PC-9 (cell line): ENCODE results near the gene TMEM221. TPM values are rescaled to one million over a fixed set of nuclear protein-coding genes. Genes with fewer than 3 reads are reported as not detected.

Experiments
- BruUV-seq: library from RNA; stranded (reverse); fragments of 400-500 nt; replicated peaks from 2 replicates; lab custom pipeline; 2021; lab: Mats Ljungman, UMichigan
- CTCF ChIA-PET: fragments of 300-600 bp; sonication (Branson Sonifier 250); formaldehyde crosslinking; loops from one replicate; lab custom pipeline; 2022; ENCODE audit warnings: antibody characterized with exemption; lab: Charles Lee
- POLR2A ChIA-PET: fragments of 300-600 bp; sonication (Branson Sonifier 250); formaldehyde crosslinking; loops from one replicate; lab custom pipeline; 2022; ENCODE audit warnings: antibody characterized with exemption; ENCODE audit not compliant: unreplicated experiment; lab: Charles Lee
- DNase-seq, 2 experiments: peaks; one replicate each; pipeline versions ENCODE4 v3.0.0 to v3.0.0-alpha.2; 2015 to 2022; ENCODE audit warnings: mixed read lengths in 1 of 2
- H2AFZ ChIP-seq: fragments of 200-600 bp; sonication (generic); 2 replicates; pipeline ENCODE4 v1.8.1; 2017; ENCODE audit warnings: antibody characterized with exemption
- H3F3A ChIP-seq: fragments of 200-600 bp; sonication (generic); 2 replicates; pipeline ENCODE4 v1.8.1; 2017; ENCODE audit warnings: antibody characterized with exemption, mild to moderate bottlenecking, low read depth; ENCODE audit not compliant: insufficient read depth
- H3K27ac ChIP-seq: fragments of 200-600 bp; sonication (generic); 2 replicates; pipeline ENCODE4 v1.6.1; 2016; ENCODE audit warnings: mixed run types
- H3K27me3 ChIP-seq: fragments of 200-600 bp; sonication (generic); 2 replicates; pipeline ENCODE4 v1.6.1; 2016; ENCODE audit warnings: low read depth, mixed run types; ENCODE audit not compliant: insufficient read depth
- H3K36me3 ChIP-seq: fragments of 200-600 bp; sonication (generic); 2 replicates; pipeline ENCODE4 v1.6.1; 2016; ENCODE audit warnings: low read depth, mixed run types
- H3K4me1 ChIP-seq: fragments of 200-600 bp; sonication (generic); replicated peaks from 2 replicates; pipeline ENCODE4 v1.6.1; 2016; ENCODE audit warnings: mixed run types; ENCODE audit not compliant: insufficient read depth
- H3K4me2 ChIP-seq: fragments of 200-600 bp; sonication (generic); 2 replicates; pipeline ENCODE4 v1.6.1; 2017; ENCODE audit warnings: mixed run types
- H3K4me3 ChIP-seq: fragments of 200-600 bp; sonication (generic); 2 replicates; pipeline ENCODE4 v1.6.1; 2016; ENCODE audit warnings: mixed run types
- H3K79me2 ChIP-seq: fragments of 200-600 bp; sonication (generic); 2 replicates; pipeline ENCODE4 v1.6.1; 2017; ENCODE audit warnings: low read depth, mixed run types
- H3K9me2 ChIP-seq: fragments of 200-600 bp; sonication (generic); 2 replicates; pipeline ENCODE4 v1.8.1; 2017; ENCODE audit warnings: mild to moderate bottlenecking; ENCODE audit not compliant: insufficient read depth
- H3K9me3 ChIP-seq: fragments of 200-600 bp; sonication (generic); 2 replicates; pipeline ENCODE4 v1.8.1; 2016; ENCODE audit warnings: low read depth; ENCODE audit not compliant: insufficient read depth
- H4K20me1 ChIP-seq: fragments of 200-600 bp; sonication (generic); 2 replicates; pipeline ENCODE4 v1.8.1; 2017; ENCODE audit not compliant: insufficient read depth
- CTCF ChIP-seq: fragments of 200-600 bp; sonication (generic); conservative IDR thresholded peaks from 2 replicates; pipeline ENCODE4 v1.6.1; 2017; ENCODE audit warnings: mixed run types, antibody characterized with exemption, mild to moderate bottlenecking, moderate library complexity
- EZH2 ChIP-seq: fragments of 200-600 bp; sonication (generic); IDR thresholded peaks from 2 replicates; pipeline ENCODE4 v1.8.0; 2017; ENCODE audit warnings: antibody characterized with exemption, low read depth
- intact Hi-C: fragments of 100-400 bp; cut with micrococcal nuclease; formaldehyde crosslinking; loops from one replicate; pipeline ENCODE4 v1.10.0; 2022; ENCODE audit not compliant: unreplicated experiment
- total RNA-seq: library from RNA; stranded (reverse); gene quantifications from 2 replicates; pipeline ENCODE4 v1.2.3, GENCODE V29; 2021

Gene TMEM221
- total RNA-seq, 1 experiment from 2014 or later: 2.0 TPM

GRCh38 chr19:17406046-17406886 lies 42.2 kb downstream of the TMEM221 start:
- no peaks in the 10 kb centered on the region for H3K9me3 ChIP-seq
- CTCF ChIA-PET: no interaction called here
- no peaks in the 10 kb centered on the region for H3K27me3 ChIP-seq
- H3K36me3 ChIP-seq: no peaks in the 10 kb centered on the region
- POLR2A ChIA-PET: no interaction called here
- no peak overlapping the region for H2AFZ ChIP-seq
- H4K20me1 ChIP-seq: no peaks in the 10 kb centered on the region
- H3K4me2 ChIP-seq: no peak overlapping the region
- no peak overlapping the region for H3K27ac ChIP-seq
- intact Hi-C loops: no loop called here
- H3F3A ChIP-seq: peaks cover 5% of the 10 kb centered on the region; the same call in 1 of the 2 replicates
- no peaks in the 10 kb centered on the region for H3K9me2 ChIP-seq
- no peaks in the 10 kb centered on the region; the same call in none of the 2 replicates for H3K4me1 ChIP-seq
- TF ChIP-seq CTCF (no peak), EZH2 (no peak)
- H3K4me3 ChIP-seq: no peak overlapping the region
- TSS peak; percentile 65 for BruUV-seq
- DNase-seq: no peak
- H3K79me2 ChIP-seq: no peaks in the 10 kb centered on the region

- H3K9me3 ChIP-seq: no peaks in the 10 kb centered on the region
- no peaks in the 10 kb centered on the region for H3K36me3 ChIP-seq
- DNase-seq: peak; percentile 25 to 73
- no TSS peak for BruUV-seq
- CTCF ChIA-PET: no interaction called here
- no peak for TF ChIP-seq EZH2
- TF ChIP-seq CTCF: no peak
- no peak within 1 kb of the TSS for H3K4me2 ChIP-seq
- H3K9me2 ChIP-seq: no peaks in the 10 kb centered on the region
- H2AFZ ChIP-seq: no peak within 1 kb of the TSS
- H3K79me2 ChIP-seq: no peaks in the 10 kb centered on the region
- intact Hi-C loops: no loop called here
- H3K27ac ChIP-seq: no peak within 1 kb of the TSS
- POLR2A ChIA-PET: no interaction called here
- H3F3A ChIP-seq: peaks cover 5% of the 10 kb centered on the region; the same call in 1 of the 2 replicates
- H3K4me3 ChIP-seq: no peak within 1 kb of the TSS
- no peaks in the 10 kb centered on the region for H4K20me1 ChIP-seq
- H3K4me1 ChIP-seq: no peaks in the 10 kb centered on the region; the same call in none of the 2 replicates
- H3K27me3 ChIP-seq: no peaks in the 10 kb centered on the region
Observed at GRCh38 chr19:17405250-17406045, 43.0 kb downstream of the TMEM221 start, which contains the start of gene BST2. TSS of gene BST2 (minus strand) at chr19:17405630. CDS start at chr19:17405575, 55 bp downstream.

GRCh38 chr19:17404621-17405249 lies 43.7 kb downstream of the TMEM221 start:
- Histone ChIP-seq H4K20me1 (no peaks in the 10 kb centered on the region), H2AFZ (no peak overlapping the region), H3K9me3 (no peaks in the 10 kb centered on the region), H3F3A (peaks cover under 1% of the 10 kb centered on the region; the same call in 1 of the 2 replicates), H3K9me2 (no peaks in the 10 kb centered on the region), H3K36me3 (no peaks in the 10 kb centered on the region), H3K4me2 (no peak overlapping the region), H3K27me3 (no peaks in the 10 kb centered on the region), H3K4me1 (no peaks in the 10 kb centered on the region; the same call in none of the 2 replicates), H3K79me2 (no peaks in the 10 kb centered on the region), H3K27ac (no peak overlapping the region), H3K4me3 (no peak overlapping the region)
- TF ChIP-seq EZH2: no peak
- TF ChIP-seq CTCF: no peak
- POLR2A ChIA-PET: no interaction called here
- intact Hi-C loops: no loop called here
- DNase-seq: no peak
- CTCF ChIA-PET: no interaction called here
- no TSS peak for BruUV-seq
